H9 (cell line): ENCODE results near the gene PAX8. TPM values are rescaled to one million over a fixed set of nuclear protein-coding genes. Genes with fewer than 3 reads are reported as not detected.

Experiments used
- DNase-seq: peaks from one replicate; pipeline ENCODE4 v3.0.0-alpha.2; 2017
- H2AFZ ChIP-seq: one replicate; pipeline ENCODE4 v1.6.1; 2013; ENCODE audit warnings: mild to moderate bottlenecking, low read length, control low read depth, moderate library complexity
- H2AK5ac ChIP-seq: 2 replicates; pipeline ENCODE4 v1.6.1; 2013; ENCODE audit warnings: low read length, control low read depth, mixed read lengths; ENCODE audit not compliant: insufficient read length
- H2BK120ac ChIP-seq: one replicate; pipeline ENCODE4 v1.6.1; 2013; ENCODE audit warnings: low read depth, mild to moderate bottlenecking, low read length, control low read depth, inconsistent platforms; ENCODE audit not compliant: poor library complexity, severe bottlenecking
- H2BK12ac ChIP-seq: 2 replicates; pipeline ENCODE4 v1.6.1; 2013; ENCODE audit warnings: low read length, control low read depth, mixed read lengths, low read depth; ENCODE audit not compliant: insufficient read length
- H2BK15ac ChIP-seq: 2 replicates; pipeline ENCODE4 v1.6.1; 2013; ENCODE audit warnings: low read depth, low read length, control low read depth
- H2BK20ac ChIP-seq: one replicate; pipeline ENCODE4 v1.6.1; 2013; ENCODE audit warnings: low read depth, mild to moderate bottlenecking, low read length, control low read depth, inconsistent platforms; ENCODE audit not compliant: poor library complexity, severe bottlenecking
- H2BK5ac ChIP-seq: 2 replicates; pipeline ENCODE4 v1.6.1; 2013; ENCODE audit warnings: low read length, control low read depth, mixed read lengths; ENCODE audit not compliant: insufficient read length
- H3K14ac ChIP-seq: 2 replicates; pipeline ENCODE4 v1.6.1; 2013; ENCODE audit warnings: low read length, control low read depth; ENCODE audit not compliant: insufficient read depth
- H3K18ac ChIP-seq: 2 replicates; pipeline ENCODE4 v1.6.1; 2013; ENCODE audit warnings: low read depth, mild to moderate bottlenecking, mixed read lengths, low read length, control low read depth; ENCODE audit not compliant: insufficient read length
- H3K23ac ChIP-seq: 2 replicates; pipeline ENCODE4 v1.6.1; 2013; ENCODE audit warnings: low read length, control low read depth, mixed read lengths, low read depth; ENCODE audit not compliant: insufficient read length
- H3K23me2 ChIP-seq: 2 replicates; pipeline ENCODE4 v1.6.1; 2013; ENCODE audit warnings: low read depth, mild to moderate bottlenecking, mixed read lengths, low read length, control low read depth; ENCODE audit not compliant: insufficient read length, poor library complexity, severe bottlenecking
- H3K27ac ChIP-seq: 2 replicates; pipeline ENCODE4 v1.5.1; 2013; ENCODE audit warnings: low read length, control low read depth, mixed read lengths, low read depth; ENCODE audit not compliant: insufficient read length
- H3K27me3 ChIP-seq: 2 replicates; pipeline ENCODE4 v1.6.1; 2013; ENCODE audit warnings: low read length, control low read depth, inconsistent platforms; ENCODE audit not compliant: insufficient read depth
- H3K4ac ChIP-seq: 2 replicates; pipeline ENCODE4 v1.6.1; 2013; ENCODE audit warnings: low read depth, mild to moderate bottlenecking, control low read depth, inconsistent platforms, low read length, moderate library complexity
- H3K4me1 ChIP-seq: 2 replicates; pipeline ENCODE4 v1.6.1; 2013; ENCODE audit warnings: low read length, control low read depth, inconsistent platforms; ENCODE audit not compliant: insufficient read depth
- H3K4me2 ChIP-seq: 2 replicates; pipeline ENCODE4 v1.6.1; 2013; ENCODE audit warnings: low read length, control low read depth, mixed read lengths; ENCODE audit not compliant: insufficient read length, insufficient read depth
- H3K56ac ChIP-seq: 2 replicates; pipeline ENCODE4 v1.6.1; 2013; ENCODE audit warnings: low read depth, mild to moderate bottlenecking, mixed read lengths, low read length, control low read depth; ENCODE audit not compliant: insufficient read length
- H3K79me1 ChIP-seq: 2 replicates; pipeline ENCODE4 v1.6.1; 2013; ENCODE audit warnings: low read depth, mild to moderate bottlenecking, moderate library complexity, low read length, control low read depth, inconsistent platforms; ENCODE audit not compliant: insufficient read depth, poor library complexity, severe bottlenecking
- H3K79me2 ChIP-seq: 2 replicates; pipeline ENCODE4 v1.6.1; 2013; ENCODE audit warnings: low read length, control low read depth, inconsistent platforms; ENCODE audit not compliant: insufficient read depth
- H3K9ac ChIP-seq: 2 replicates; pipeline ENCODE4 v1.6.1; 2013; ENCODE audit warnings: low read length, control low read depth, mixed read lengths; ENCODE audit not compliant: insufficient read length; ENCODE audit errors: extremely low read depth
- H3K9me3 ChIP-seq: one replicate; pipeline ENCODE4 v1.6.1; 2013; ENCODE audit warnings: low read depth, low read length, inconsistent platforms; ENCODE audit not compliant: control insufficient read depth
- H3T11ph ChIP-seq: one replicate; pipeline ENCODE4 v1.6.1; 2013; ENCODE audit warnings: mild to moderate bottlenecking, low read length, control low read depth, inconsistent platforms
- H4K20me1 ChIP-seq: one replicate; pipeline ENCODE4 v1.6.1; 2013; ENCODE audit not compliant: control insufficient read depth, insufficient read length, insufficient read depth
- H4K5ac ChIP-seq: 2 replicates; pipeline ENCODE4 v1.6.1; 2013; ENCODE audit warnings: low read depth, mild to moderate bottlenecking, mixed read lengths, low read length, control low read depth; ENCODE audit not compliant: insufficient read length
- H4K8ac ChIP-seq: replicated peaks from 2 replicates; pipeline ENCODE4 v1.6.1; 2013; ENCODE audit warnings: low read length, control low read depth, mixed read lengths, low read depth; ENCODE audit not compliant: insufficient read length
- H4K91ac ChIP-seq: 2 replicates; pipeline ENCODE4 v1.6.1; 2013; ENCODE audit warnings: low read depth, mild to moderate bottlenecking, moderate library complexity, mixed read lengths, low read length, control low read depth; ENCODE audit not compliant: insufficient read length
- H3K27ac Mint-ChIP-seq, 3 experiments: 2 replicates in 2 of 3; 3 replicates in 1 of 3; pipeline ENCODE4 v1.8.0; 2020 to 2021; ENCODE audit warnings: mixed read lengths in 3 of 3, mild to moderate bottlenecking in 1 of 3, moderate library complexity in 1 of 3
- H3K27me3 Mint-ChIP-seq: 2 replicates; pipeline ENCODE4 v1.8.0; 2021; ENCODE audit warnings: low read depth, mild to moderate bottlenecking, moderate library complexity, mixed read lengths
- H3K36me3 Mint-ChIP-seq, 3 experiments: 2 replicates in 2 of 3; 3 replicates in 1 of 3; pipeline ENCODE4 v1.8.0; 2020 to 2021; ENCODE audit warnings: low read depth in 3 of 3, mixed read lengths in 3 of 3; ENCODE audit not compliant: insufficient read depth in 1 of 3
- H3K4me1 Mint-ChIP-seq, 2 experiments: 2 replicates each; pipeline ENCODE4 v1.8.0; 2020; ENCODE audit warnings: mixed read lengths in 2 of 2
- H3K4me3 Mint-ChIP-seq, 2 experiments: 2 replicates in 1 of 2; 3 replicates in 1 of 2; pipeline ENCODE4 v1.8.0; 2020 to 2021; ENCODE audit warnings: mild to moderate bottlenecking in 2 of 2, mixed read lengths in 2 of 2, moderate library complexity in 1 of 2
- H3K9me3 Mint-ChIP-seq, 2 experiments: 2 replicates in 1 of 2; 3 replicates in 1 of 2; pipeline ENCODE4 v1.8.0; 2020; ENCODE audit warnings: mild to moderate bottlenecking in 2 of 2, mixed read lengths in 2 of 2, moderate library complexity in 1 of 2
- WGBS: extraction: QIAGEN DNeasy Blood & Tissue Kit; methylation state at CpG from one replicate; pipeline ENCODE4 v1.1.7; 2013; ENCODE audit warnings: missing lambda C conversion rate, low lambda C conversion rate, mixed read lengths; ENCODE audit not compliant: insufficient read length; ENCODE audit errors: extremely low coverage; 5-methylcytosine and 5-hydroxymethylcytosine counted together
- total RNA-seq: library from RNA; stranded (reverse); gene quantifications from 2 replicates; pipeline ENCODE4 v1.2.1, GENCODE V29; 2021
- TF ChIP-seq, protein P1 (sequence below): fragments of 200-600 bp; sonication (generic); conservative IDR thresholded peaks from 3 replicates; pipeline ENCODE4 v1.8.0; 2021; ENCODE audit warnings: antibody characterized with exemption, mild to moderate bottlenecking

Gene PAX8
- total RNA-seq, 1 experiment from 2014 or later, result not detected

DNA sequence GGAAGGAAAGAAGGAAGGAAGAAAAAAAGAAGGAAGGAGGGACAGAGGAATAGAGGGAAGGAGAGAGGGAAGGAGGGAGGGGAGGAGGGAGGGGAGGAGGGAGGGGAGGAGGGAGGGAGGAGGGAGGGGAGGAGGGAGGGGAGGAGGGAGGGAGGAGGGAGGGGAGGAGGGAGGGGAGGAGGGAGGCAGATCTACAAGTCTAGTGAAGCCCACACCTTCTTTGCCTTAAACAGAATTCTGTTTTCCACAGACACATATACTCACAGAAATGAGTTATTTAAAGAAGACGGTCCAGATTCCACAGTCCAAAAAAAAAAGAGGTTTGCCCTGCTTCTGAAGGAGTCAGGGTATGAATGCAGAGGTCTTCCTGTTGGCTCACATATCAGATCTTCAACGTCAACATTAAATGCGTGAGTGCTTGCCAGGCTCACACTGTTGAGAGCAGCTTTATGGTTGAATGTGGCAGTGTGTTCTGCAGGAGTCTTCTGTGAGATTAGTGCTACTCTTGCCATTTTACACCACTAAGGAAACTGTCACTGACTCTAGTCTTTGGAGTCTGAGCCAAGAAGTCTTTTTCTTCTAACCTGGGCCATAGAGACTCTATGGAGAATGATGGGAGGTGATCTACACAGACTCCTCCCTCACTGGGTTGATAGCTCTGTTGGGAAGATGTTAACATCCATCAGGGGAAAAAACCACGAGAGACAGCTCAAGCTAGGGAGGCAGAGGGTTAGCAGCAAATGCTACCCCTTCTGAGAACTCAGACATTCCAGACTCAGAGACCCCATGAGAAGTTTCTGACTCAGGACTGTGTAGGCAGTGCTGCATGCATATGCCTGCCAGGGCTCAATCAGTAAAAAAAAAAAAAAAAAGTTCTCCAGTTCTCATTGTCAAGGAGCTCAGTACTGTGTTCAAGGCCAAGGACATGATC, 23.3 kb downstream of the PAX8 start:
- Histone ChIP-seq H3K27ac (no peak overlapping the region), H3K23me2 (no peaks in the 10 kb centered on the region), H2AFZ (no peak overlapping the region), H2BK5ac (no peak overlapping the region), H2BK120ac (no peak overlapping the region), H3K9me3 (no peaks in the 10 kb centered on the region), H2BK20ac (no peak overlapping the region), H2BK12ac (no peak overlapping the region), H3K14ac (no peak overlapping the region), H4K8ac (no peak overlapping the region), H3K4ac (no peak overlapping the region), H3K27me3 (no peaks in the 10 kb centered on the region), H3K79me1 (no peaks in the 10 kb centered on the region), H3K79me2 (no peaks in the 10 kb centered on the region), H2AK5ac (no peak overlapping the region), H3K4me1 (peaks cover 2% of the 10 kb centered on the region; the same call in 1 of the 2 replicates), H2BK15ac (no peak overlapping the region), H3K18ac (no peak overlapping the region), H3K23ac (no peak overlapping the region), H4K5ac (no peak overlapping the region), H4K20me1 (no peaks in the 10 kb centered on the region), H3T11ph (no peak overlapping the region), H3K4me2 (no peak overlapping the region), H3K9ac (no peak overlapping the region), H4K91ac (no peak overlapping the region), H3K56ac (no peak overlapping the region)
- peaks cover 39% of the 10 kb centered on the region for H3K27me3 Mint-ChIP-seq
- H3K4me3 Mint-ChIP-seq, result no peak overlapping the region; a peak in 1 of 5 replicates
- TF ChIP-seq, protein P1, sequence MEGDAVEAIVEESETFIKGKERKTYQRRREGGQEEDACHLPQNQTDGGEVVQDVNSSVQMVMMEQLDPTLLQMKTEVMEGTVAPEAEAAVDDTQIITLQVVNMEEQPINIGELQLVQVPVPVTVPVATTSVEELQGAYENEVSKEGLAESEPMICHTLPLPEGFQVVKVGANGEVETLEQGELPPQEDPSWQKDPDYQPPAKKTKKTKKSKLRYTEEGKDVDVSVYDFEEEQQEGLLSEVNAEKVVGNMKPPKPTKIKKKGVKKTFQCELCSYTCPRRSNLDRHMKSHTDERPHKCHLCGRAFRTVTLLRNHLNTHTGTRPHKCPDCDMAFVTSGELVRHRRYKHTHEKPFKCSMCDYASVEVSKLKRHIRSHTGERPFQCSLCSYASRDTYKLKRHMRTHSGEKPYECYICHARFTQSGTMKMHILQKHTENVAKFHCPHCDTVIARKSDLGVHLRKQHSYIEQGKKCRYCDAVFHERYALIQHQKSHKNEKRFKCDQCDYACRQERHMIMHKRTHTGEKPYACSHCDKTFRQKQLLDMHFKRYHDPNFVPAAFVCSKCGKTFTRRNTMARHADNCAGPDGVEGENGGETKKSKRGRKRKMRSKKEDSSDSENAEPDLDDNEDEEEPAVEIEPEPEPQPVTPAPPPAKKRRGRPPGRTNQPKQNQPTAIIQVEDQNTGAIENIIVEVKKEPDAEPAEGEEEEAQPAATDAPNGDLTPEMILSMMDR, result no peak
- no peaks in the 10 kb centered on the region; a peak in 1 of 7 replicates for H3K36me3 Mint-ChIP-seq
- no peak for DNase-seq
- H3K27ac Mint-ChIP-seq, result no peak overlapping the region
- H3K9me3 Mint-ChIP-seq, result no peaks in the 10 kb centered on the region; a peak in 2 of 5 replicates
- peaks cover 10 to 19% of the 10 kb centered on the region in 2 experiments for H3K4me1 Mint-ChIP-seq
- no CpG with 5 or more reads among the region's 4 CpGs for WGBS
